ENCODE results near the gene TEAD3.

Gene TEAD3

GRCh38 chr6:35492258-35492973 lies 4.5 kb downstream of the TEAD3 start:
- DNase-seq (ENCODE audit: low read depth in 2 of 2): no peak

GRCh38 chr6:35491558-35492257 lies 5.2 kb downstream of the TEAD3 start:
- DNase-seq (ENCODE audit: low read depth in 2 of 2): no peak

GRCh38 chr6:35490821-35491557 lies 5.9 kb downstream of the TEAD3 start:
- no peak for DNase-seq (ENCODE audit: low read depth in 2 of 2)

GRCh38 chr6:35489995-35490791 lies 6.7 kb downstream of the TEAD3 start:
- no peak for DNase-seq (ENCODE audit: low read depth in 2 of 2)

- no peak for DNase-seq (ENCODE audit: low read depth in 2 of 2)
Observed at GRCh38 chr6:35489066-35489465, 7.8 kb downstream of the TEAD3 start.

GRCh38 chr6:35488517-35488862 lies 8.4 kb downstream of the TEAD3 start:
- no peak for DNase-seq (ENCODE audit: low read depth in 2 of 2)

- DNase-seq (ENCODE audit: low read depth in 2 of 2): no peak
Observed at GRCh38 chr6:35487658-35488516, 9.0 kb downstream of the TEAD3 start.

GRCh38 chr6:35486005-35486925 lies 10.6 kb downstream of the TEAD3 start:
- DNase-seq (ENCODE audit: low read depth in 2 of 2): no peak

GRCh38 chr6:35485402-35485877 lies 11.4 kb downstream of the TEAD3 start:
- DNase-seq (ENCODE audit: low read depth in 2 of 2): no peak

GRCh38 chr6:35484921-35485392 lies 11.9 kb downstream of the TEAD3 start:
- DNase-seq (ENCODE audit: low read depth in 2 of 2): no peak

GRCh38 chr6:35483893-35484645 lies 12.8 kb downstream of the TEAD3 start:
- DNase-seq (ENCODE audit: low read depth in 2 of 2): no peak

- DNase-seq (ENCODE audit: low read depth in 2 of 2): no peak
Observed at GRCh38 chr6:35483490-35483889, 13.4 kb downstream of the TEAD3 start.

GRCh38 chr6:35483062-35483461 lies 13.8 kb downstream of the TEAD3 start:
- no peak for DNase-seq (ENCODE audit: low read depth in 2 of 2)

GRCh38 chr6:35481226-35481625 lies 15.7 kb downstream of the TEAD3 start:
- no peak for DNase-seq (ENCODE audit: low read depth in 2 of 2)

- DNase-seq (ENCODE audit: low read depth in 2 of 2): no peak
Observed at GRCh38 chr6:35480176-35480575, 16.7 kb downstream of the TEAD3 start.

GRCh38 chr6:35478259-35478658 lies 18.6 kb downstream of the TEAD3 start:
- DNase-seq (ENCODE audit: low read depth in 2 of 2): no peak

GRCh38 chr6:35477551-35478179 lies 19.2 kb downstream of the TEAD3 start:
- DNase-seq (ENCODE audit: low read depth in 2 of 2): no peak

GRCh38 chr6:35477028-35477427 lies 19.9 kb downstream of the TEAD3 start:
- DNase-seq (ENCODE audit: low read depth in 2 of 2): no peak

Measured in stimulated activated CD4-positive, alpha-beta T cell treated with anti-CD3 and anti-CD28 coated beads, Interleukin-1b, Interleukin-23, amount 100 ng/mL, for 4 hours (primary cell).